HG02938 (cell line): ENCODE results near the gene PRKCQ.
"Not testable (repeated sequence)": the region's sequence is repeated elsewhere in the genome, so short reads cannot be mapped to it uniquely, and the experiment has no call there.

ENCODE experiments used
- ATAC-seq: cut with Tn5 transposase; IDR thresholded peaks from one replicate; pipeline ENCODE4 v1.9.1; 2021; ENCODE audit warnings: mild to moderate bottlenecking, moderate library complexity; ENCODE audit not compliant: unreplicated experiment

PRKCQ gene

GRCh38 chr10:6597478-6597877 is 17.4 kb upstream of the PRKCQ start:
- no peak for ATAC-seq

GRCh38 chr10:6595499-6595898 is 15.4 kb upstream of the PRKCQ start:
- ATAC-seq: no peak

DNA sequence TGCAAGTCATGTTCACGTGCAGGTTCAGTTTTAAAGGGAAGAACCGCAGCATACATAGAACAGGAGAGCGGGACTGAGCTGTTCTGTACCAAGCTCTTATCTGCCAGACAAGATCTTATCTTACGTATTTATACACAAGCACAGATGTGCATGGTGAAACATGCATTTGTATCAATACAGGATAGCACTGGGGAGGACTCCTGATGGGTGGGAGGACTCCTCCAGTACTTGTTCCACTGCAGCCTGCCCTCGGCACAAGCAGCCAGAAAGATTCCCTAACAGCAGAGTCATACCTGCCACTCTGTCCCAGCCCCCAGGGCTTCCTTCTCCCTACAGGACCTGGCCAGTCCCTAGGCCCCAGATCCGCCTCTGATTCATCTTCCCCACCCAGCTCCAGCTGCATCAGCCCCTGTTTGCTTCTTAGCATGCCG is 13.2 kb upstream of the PRKCQ start:
- ATAC-seq: no peak

GRCh38 chr10:6592080-6592479 is 12.0 kb upstream of the PRKCQ start:
- no peak for ATAC-seq

DNA sequence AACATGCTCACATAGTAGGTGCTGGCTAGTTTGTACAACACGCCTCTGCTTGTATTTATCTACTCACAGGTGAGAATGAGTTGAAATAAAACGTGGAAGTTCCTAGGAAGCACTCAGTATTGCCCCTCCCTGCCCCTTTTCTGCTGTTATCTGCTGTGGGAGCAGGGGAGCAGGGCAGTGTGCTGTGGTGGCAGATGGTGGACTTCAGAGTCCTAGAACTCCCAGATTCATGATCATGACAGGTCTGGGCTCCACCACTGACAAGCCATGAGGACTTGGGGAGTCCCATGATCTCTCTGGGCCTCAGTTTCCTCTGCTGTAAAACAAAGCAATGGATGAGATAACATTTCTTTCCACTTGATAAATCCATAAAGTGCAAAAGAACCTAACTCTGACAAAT is 11.6 kb upstream of the PRKCQ start:
- no peak for ATAC-seq

- no peak for ATAC-seq
Observed at GRCh38 chr10:6590100-6590499, 10.0 kb upstream of the PRKCQ start.

DNA sequence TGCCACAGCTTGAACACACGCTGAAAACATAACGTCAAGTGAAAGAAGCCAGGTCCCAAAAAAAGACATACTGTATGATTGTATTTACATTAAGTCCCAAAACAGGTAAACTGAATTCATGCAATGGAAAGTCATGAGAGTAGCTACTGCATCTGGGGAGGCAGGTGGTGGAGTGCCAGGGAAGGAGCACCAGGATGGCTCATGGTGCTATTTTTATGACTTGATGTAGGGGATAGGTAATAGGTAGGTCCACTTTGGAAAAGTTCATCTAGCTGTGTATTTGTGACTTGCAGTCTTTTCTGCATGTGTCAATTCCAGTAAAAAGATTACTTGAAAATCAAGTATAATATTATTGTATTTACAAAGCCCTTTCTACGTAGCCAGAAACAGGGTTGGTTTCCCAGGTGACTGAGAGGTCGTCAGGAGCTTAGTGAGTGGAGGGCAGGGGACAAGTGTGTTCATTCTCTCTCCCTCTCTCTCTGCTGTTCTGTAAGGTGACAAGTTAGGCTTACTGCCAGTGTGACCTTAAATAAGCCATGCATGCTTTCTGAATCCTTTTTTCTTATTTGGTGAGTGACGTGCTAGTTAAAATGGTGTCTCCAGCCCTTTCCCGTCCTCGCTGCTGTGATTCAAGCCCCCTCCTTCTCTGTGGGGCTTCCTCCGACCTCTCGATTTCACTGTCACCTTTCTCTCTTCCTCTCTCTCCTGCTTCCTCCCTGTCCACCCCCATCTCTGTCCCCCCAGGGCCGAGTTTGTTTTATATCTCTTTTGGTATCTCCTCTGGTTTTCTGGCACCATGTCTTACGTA is 9.4 kb upstream of the PRKCQ start:
- no peak for ATAC-seq

- no peak for ATAC-seq
Observed at GRCh38 chr10:6588845-6589244, 8.8 kb upstream of the PRKCQ start.

DNA sequence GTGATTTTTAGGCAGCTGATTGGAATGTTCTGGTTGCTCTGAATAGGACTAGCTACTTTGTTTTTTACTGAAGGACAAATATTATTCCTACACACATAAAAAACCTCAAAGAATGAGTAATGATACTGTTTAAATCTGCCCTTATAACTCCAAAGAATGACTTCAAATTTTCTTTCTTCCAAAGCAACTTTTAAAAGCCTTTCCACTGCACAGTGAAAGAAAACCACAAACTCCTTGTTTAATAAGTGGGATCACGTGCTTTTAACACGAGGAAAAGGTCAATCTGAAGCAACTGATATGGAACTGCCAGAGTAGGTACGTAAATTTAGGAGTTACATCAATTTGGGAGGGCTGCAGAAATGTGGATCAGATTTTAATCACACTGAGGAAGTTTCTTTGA is 8.0 kb upstream of the PRKCQ start:
- ATAC-seq: no peak

- ATAC-seq: no peak
Observed at GRCh38 chr10:6586501-6586900, 6.4 kb upstream of the PRKCQ start.

DNA sequence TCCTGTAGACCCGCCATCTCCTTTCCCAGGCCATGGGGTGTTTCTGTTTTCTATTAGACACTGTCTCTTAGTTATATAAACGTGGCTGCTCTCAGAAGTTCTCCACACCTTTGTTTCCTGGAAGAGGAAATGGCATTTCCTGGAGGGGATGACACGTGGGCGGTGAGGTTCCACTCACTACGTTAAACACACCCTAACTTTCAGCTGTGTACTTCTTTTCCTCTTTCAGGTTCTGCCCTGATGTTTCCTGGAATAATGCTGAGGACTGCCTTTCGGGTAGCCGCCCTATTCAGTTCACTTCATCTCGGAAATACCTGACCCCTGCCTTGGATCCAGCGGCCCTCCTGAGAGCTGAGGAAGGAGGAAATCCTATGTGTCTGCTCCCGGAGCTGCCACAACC is 3.4 kb upstream of the PRKCQ start:
- ATAC-seq: no peak

GRCh38 chr10:6582913-6583312 is 2.8 kb upstream of the PRKCQ start:
- ATAC-seq: not testable (repeated sequence)

- no peak for ATAC-seq
Observed at GRCh38 chr10:6582298-6582697, 2.2 kb upstream of the PRKCQ start.

GRCh38 chr10:6581778-6582228 is 1.7 kb upstream of the PRKCQ start:
- ATAC-seq: no peak

- ATAC-seq: not testable (repeated sequence)
Observed at GRCh38 chr10:6581223-6581622, 1.1 kb upstream of the PRKCQ start.

DNA sequence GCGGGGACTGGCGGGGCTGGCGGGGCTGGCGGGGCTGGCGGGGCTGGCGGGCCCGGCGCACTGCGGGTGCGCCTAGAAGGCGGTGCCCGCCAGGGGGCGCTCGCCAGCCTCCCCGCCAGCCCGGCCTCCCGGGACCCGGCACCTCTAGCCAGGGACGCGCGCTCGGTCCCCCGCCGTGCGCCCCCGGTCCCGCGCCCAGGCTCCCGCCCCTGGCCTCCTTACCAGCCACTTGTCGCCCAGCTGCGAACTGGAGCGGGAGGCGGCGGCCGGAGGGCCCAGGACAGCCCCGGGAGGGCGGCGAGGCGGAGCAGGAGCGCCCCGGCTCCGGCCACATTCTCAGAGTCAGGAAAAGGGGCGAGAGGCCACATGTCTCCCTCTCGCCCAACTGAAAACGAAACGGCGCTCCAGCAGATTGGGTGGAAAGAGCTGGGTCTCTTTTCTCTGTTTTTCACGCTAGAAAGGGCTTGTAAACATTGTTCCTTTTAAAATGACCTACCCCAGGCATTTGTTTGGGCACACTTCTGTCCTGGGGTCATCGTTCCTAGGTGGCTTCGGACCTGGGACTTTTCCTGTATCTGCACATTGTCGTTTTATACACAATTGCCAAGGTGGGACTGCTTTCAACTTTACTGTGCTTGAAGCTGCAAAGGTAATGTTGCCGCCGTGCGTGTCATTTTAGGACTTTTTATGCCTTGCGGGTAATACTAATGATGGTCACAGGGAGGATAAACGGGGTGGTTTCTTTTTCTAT is 378 bp upstream of the PRKCQ start:
- peak; percentile 70 for ATAC-seq

DNA sequence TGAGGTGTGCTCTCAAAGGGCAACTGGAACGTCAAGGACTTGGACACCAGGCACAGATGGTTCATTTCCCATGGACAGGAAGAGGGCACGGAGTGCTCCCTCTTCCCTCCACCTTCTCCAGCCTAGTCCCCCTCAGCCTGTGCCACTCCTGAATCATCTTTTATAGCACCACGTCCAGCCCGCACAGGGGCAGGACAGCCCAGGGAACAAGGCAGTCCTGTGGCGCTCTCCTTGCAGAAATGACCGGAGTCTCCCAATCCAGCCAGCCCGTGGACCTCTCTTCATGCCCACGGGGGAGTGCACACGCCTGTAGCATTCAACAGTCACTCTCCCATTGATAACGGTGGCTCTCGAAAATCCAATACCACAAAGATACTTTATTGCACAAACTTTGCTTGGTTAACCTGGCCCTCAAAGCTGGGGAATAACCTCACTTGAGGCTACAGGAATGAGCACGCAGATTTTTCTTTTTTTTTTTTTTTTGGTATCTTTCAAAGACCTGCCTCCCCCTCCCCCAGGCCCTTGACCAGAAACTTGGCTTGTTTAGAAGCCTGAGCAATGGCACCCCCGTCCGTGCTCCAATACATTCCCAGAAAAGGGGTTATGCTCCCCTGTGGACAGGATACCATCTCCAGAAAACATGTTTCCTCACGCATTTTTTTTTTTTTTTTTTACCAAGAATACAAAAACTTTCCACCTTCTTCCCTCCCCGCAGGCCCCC is 733 bp downstream of the PRKCQ start:
- no peak for ATAC-seq

- ATAC-seq: no peak
Observed at GRCh38 chr10:6578795-6579182, 1.3 kb downstream of the PRKCQ start.

GRCh38 chr10:6578251-6578771 is 1.8 kb downstream of the PRKCQ start:
- ATAC-seq: no peak

GRCh38 chr10:6576326-6576725 is 3.8 kb downstream of the PRKCQ start:
- ATAC-seq: no peak

DNA sequence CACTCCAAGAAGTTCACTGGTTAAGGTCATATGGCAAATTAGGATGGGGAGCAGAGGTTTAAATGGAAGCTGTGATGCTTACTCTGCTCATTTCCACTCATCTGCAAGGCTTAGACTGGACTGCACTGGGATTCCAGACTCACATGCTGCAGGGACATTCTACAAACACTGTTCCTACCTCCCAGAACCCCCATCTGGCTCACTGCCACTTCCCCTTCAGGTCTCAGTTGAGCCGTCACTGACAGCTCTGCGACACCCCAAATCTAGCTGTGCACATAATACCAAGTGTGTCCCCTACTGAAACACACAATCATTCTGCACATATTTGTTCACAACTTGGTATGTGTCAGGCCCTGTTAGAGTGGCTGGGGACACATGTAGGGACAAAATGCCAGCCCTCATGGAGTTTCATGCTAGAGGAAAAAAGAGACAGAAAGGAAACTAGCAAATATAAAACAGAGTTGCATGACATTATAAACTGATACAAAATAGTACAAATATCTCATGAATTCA is 5.4 kb downstream of the PRKCQ start:
- no peak for ATAC-seq
